Loucy (cell line): ENCODE measurements around the gene CTU2.

Source experiments
- H2AFZ ChIP-seq: fragments of 200-600 bp; sonication (generic); 2 replicates; pipeline ENCODE4 v1.6.0; 2016; ENCODE audit warnings: antibody characterized with exemption, mild to moderate bottlenecking, low read length, moderate library complexity
- H3F3A ChIP-seq: fragments of 200-600 bp; 2 replicates; pipeline ENCODE4 v1.6.0; 2016; ENCODE audit warnings: antibody characterized with exemption, low read depth, mild to moderate bottlenecking
- H3K27me3 ChIP-seq: fragments of 200-600 bp; sonication (generic); 2 replicates; pipeline ENCODE4 v1.6.1; 2014; ENCODE audit warnings: low read length, mild to moderate bottlenecking; ENCODE audit not compliant: insufficient read depth, poor library complexity, severe bottlenecking
- H3K36me3 ChIP-seq: fragments of 200-600 bp; sonication (generic); 2 replicates; pipeline ENCODE4 v1.6.1; 2016; ENCODE audit warnings: low read length; ENCODE audit not compliant: insufficient read depth
- H3K4me1 ChIP-seq: fragments of 200-600 bp; sonication (generic); 2 replicates; pipeline ENCODE4 v1.5.1; 2014; ENCODE audit warnings: low read length, mild to moderate bottlenecking; ENCODE audit not compliant: insufficient read depth, poor library complexity, severe bottlenecking
- H3K4me2 ChIP-seq: fragments of 200-600 bp; sonication (generic); 2 replicates; pipeline ENCODE4 v1.6.0; 2014; ENCODE audit warnings: antibody characterized with exemption, low read length, low read depth, mild to moderate bottlenecking; ENCODE audit not compliant: poor library complexity, severe bottlenecking
- H3K4me3 ChIP-seq: fragments of 200-600 bp; sonication (generic); 2 replicates; pipeline ENCODE4 v1.5.1; 2014; ENCODE audit warnings: low read length, mild to moderate bottlenecking, mixed read lengths; ENCODE audit not compliant: poor library complexity, severe bottlenecking
- H3K79me2 ChIP-seq: fragments of 200-600 bp; sonication (generic); 2 replicates; pipeline ENCODE4 v1.6.1; 2014; ENCODE audit warnings: low read length; ENCODE audit not compliant: insufficient read depth
- H3K9ac ChIP-seq: fragments of 200-600 bp; sonication (generic); 2 replicates; pipeline ENCODE4 v1.6.0; 2014; ENCODE audit warnings: mild to moderate bottlenecking, low read depth, low read length, moderate library complexity; ENCODE audit not compliant: poor library complexity, severe bottlenecking
- H3K9me2 ChIP-seq: fragments of 200-600 bp; sonication (generic); replicated peaks from 2 replicates; pipeline ENCODE4 v1.6.1; 2016; ENCODE audit warnings: low read depth, low read length, mixed read lengths
- H3K9me3 ChIP-seq: fragments of 200-600 bp; sonication (generic); 2 replicates; pipeline ENCODE4 v1.6.1; 2014; ENCODE audit warnings: mild to moderate bottlenecking, antibody characterized with exemption, low read length, low read depth; ENCODE audit not compliant: insufficient read depth
- H4K20me1 ChIP-seq: fragments of 200-600 bp; sonication (generic); 2 replicates; pipeline ENCODE4 v1.6.0; 2014; ENCODE audit warnings: antibody characterized with exemption, low read length, mild to moderate bottlenecking; ENCODE audit not compliant: insufficient read depth, poor library complexity, severe bottlenecking
- CTCF ChIP-seq: fragments of 200-600 bp; sonication (generic); conservative IDR thresholded peaks from 2 replicates; pipeline ENCODE4 v1.5.1; 2014; ENCODE audit warnings: mild to moderate bottlenecking, antibody characterized with exemption, low read length
- EZH2phosphoT487 ChIP-seq: fragments of 200-600 bp; IDR thresholded peaks from 2 replicates; pipeline ENCODE4 v1.6.1; 2018; ENCODE audit warnings: antibody characterized with exemption, mild to moderate bottlenecking, moderate library complexity, borderline replicate concordance

CTU2 gene

GRCh38 chr16:88685156-88686061, 20.9 kb upstream of the CTU2 start:
- H3K9me3 ChIP-seq: no peaks in the 10 kb centered on the region
- peak overlapping the region; percentile 82 for H3K4me2 ChIP-seq
- H4K20me1 ChIP-seq: no peaks in the 10 kb centered on the region
- TF ChIP-seq EZH2phosphoT487 (no peak), CTCF (peak; percentile 67)
- no peaks in the 10 kb centered on the region for H3K27me3 ChIP-seq
- no peak overlapping the region for H3K9ac ChIP-seq
- H3K9me2 ChIP-seq: no peaks in the 10 kb centered on the region
- H3K79me2 ChIP-seq: no peaks in the 10 kb centered on the region
- H3K36me3 ChIP-seq: no peaks in the 10 kb centered on the region
- no peaks in the 10 kb centered on the region for H3F3A ChIP-seq
- H3K4me1 ChIP-seq: peaks cover 6% of the 10 kb centered on the region
- no peak overlapping the region for H2AFZ ChIP-seq
- H3K4me3 ChIP-seq: peak overlapping the region; percentile 71

- Histone ChIP-seq H3K4me1 (peaks cover 6% of the 10 kb centered on the region), H3K9me2 (no peaks in the 10 kb centered on the region), H2AFZ (no peak overlapping the region), H3K4me2 (peak overlapping the region; percentile 82), H3K4me3 (peak overlapping the region; percentile 71), H3F3A (no peaks in the 10 kb centered on the region), H4K20me1 (no peaks in the 10 kb centered on the region), H3K36me3 (no peaks in the 10 kb centered on the region), H3K9ac (no peak overlapping the region), H3K79me2 (no peaks in the 10 kb centered on the region), H3K9me3 (no peaks in the 10 kb centered on the region), H3K27me3 (no peaks in the 10 kb centered on the region)
- no peak for TF ChIP-seq EZH2phosphoT487
- TF ChIP-seq CTCF: no peak
Observed at GRCh38 chr16:88686062-88686438, 20.3 kb upstream of the CTU2 start.

GRCh38 chr16:88686439-88687253, 19.7 kb upstream of the CTU2 start, which contains the start of gene SNAI3:
Gene SNAI3 (minus strand): TSS chr16:88686507. CDS start chr16:88686406, 101 bp downstream.
- Histone ChIP-seq H3K27me3 (no peaks in the 10 kb centered on the region), H3K9me2 (no peaks in the 10 kb centered on the region), H3K36me3 (no peaks in the 10 kb centered on the region), H3K9me3 (no peaks in the 10 kb centered on the region), H3K79me2 (no peaks in the 10 kb centered on the region), H3K4me1 (peaks cover 6% of the 10 kb centered on the region), H3K4me3 (peak within 1 kb of the TSS; percentile 71), H3K9ac (no peak within 1 kb of the TSS), H2AFZ (no peak within 1 kb of the TSS), H4K20me1 (no peaks in the 10 kb centered on the region), H3F3A (no peaks in the 10 kb centered on the region), H3K4me2 (peak within 1 kb of the TSS; percentile 82)
- TF ChIP-seq EZH2phosphoT487 (no peak), CTCF (no peak)
